ENCODE data around the gene DRAXIN.

The DRAXIN gene

GRCh38 chr1:11766429-11766776 is 74.9 kb downstream of the DRAXIN start:
- no peak for ATAC-seq

- no peak for ATAC-seq
Measured at GRCh38 chr1:11767922-11768704, 76.6 kb downstream of the DRAXIN start.

GRCh38 chr1:11768821-11769220 is 77.3 kb downstream of the DRAXIN start:
- ATAC-seq = no peak

DNA sequence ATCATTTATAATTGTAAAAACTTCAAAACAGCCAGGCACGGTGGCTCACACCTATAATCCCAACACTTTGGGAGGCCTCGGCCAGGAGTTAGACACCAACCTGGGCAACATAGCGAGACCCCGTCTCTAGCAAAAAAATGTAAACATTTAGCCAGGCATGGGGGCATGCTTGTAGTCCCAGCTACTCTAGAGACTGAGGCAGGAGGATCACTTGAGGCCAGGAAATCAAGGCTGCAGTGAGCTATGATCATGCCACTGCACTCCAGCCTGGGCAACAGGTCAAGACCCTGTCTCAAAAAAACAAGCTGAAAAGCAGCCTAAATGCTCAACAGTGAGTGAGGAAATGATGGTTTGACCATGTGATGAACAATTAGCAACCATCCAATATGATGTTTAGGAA is 77.8 kb downstream of the DRAXIN start:
- no peak for ATAC-seq

DNA sequence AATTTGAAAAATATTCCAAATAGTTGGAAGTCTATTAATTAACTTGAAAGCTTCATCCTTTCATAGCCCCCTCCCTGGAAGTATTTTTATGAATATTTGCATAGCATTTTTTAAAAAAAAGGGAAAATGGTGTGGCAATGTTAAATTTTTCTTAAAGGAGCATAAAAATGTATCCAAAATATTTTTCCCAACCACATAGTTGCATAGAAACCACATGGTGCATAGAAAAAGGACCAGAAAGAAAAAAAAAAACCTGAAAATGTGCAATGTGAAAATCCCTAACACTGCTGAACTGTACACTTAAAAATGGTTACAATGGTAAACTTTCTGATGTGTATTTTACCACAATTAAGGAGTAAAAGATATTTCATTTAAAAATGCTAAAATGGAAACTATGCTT is 78.5 kb downstream of the DRAXIN start:
- no peak for ATAC-seq

- no peak for ATAC-seq
Measured at GRCh38 chr1:11771481-11772043, 80.1 kb downstream of the DRAXIN start.

- no peak for ATAC-seq
Measured at GRCh38 chr1:11772458-11772857, 80.9 kb downstream of the DRAXIN start.

GRCh38 chr1:11774753-11775152 is 83.2 kb downstream of the DRAXIN start:
- no peak for ATAC-seq

Data from activated CD4-positive, CD25-positive, alpha-beta regulatory T cell treated with anti-CD3 and anti-CD28 coated beads, Interleukin-2, amount 50 U/mL, for 24 hours (primary cell).